ENCODE measurements around the gene PUM2.

Gene PUM2

GRCh38 chr2:20200697-20201555 is 149.7 kb downstream of the PUM2 start:
- no peak for DNase-seq (ENCODE audit: low read depth)

GRCh38 chr2:20199633-20200270 is 150.9 kb downstream of the PUM2 start:
- DNase-seq (ENCODE audit: low read depth) = no peak

- no peak for DNase-seq (ENCODE audit: low read depth)
These were observed 151.6 kb downstream of the PUM2 start for GRCh38 chr2:20198796-20199632.
